ENCODE data around the gene HDGFL3.
"Not testable (repeated sequence)": the region's sequence is repeated elsewhere in the genome, so short reads cannot be mapped to it uniquely, and the experiment has no call there.

HDGFL3 gene

GRCh38 chr15:83207660-83208366, at the start of gene HDGFL3:
Gene HDGFL3, minus strand, starts transcription at chr15:83207823. Its CDS starts 409 bp downstream, at chr15:83207414.
- no peaks in the 10 kb centered on the region for H3K9me3 ChIP-seq (ENCODE audit: control insufficient read depth in 1 of 2, low read length in 2 of 2)
- H3K4me1 ChIP-seq (ENCODE audit: control insufficient read depth in 1 of 2, insufficient read depth in 2 of 2, low read length in 2 of 2): no peaks in the 10 kb centered on the region
- peak within 1 kb of the TSS; percentile 22 to 35 for H3K9ac ChIP-seq (ENCODE audit: low read depth in 1 of 2, low read length in 2 of 2)
- peak within 1 kb of the TSS; percentile 47 for H3K27ac ChIP-seq (ENCODE audit: low read depth, low read length)
- H3K36me3 ChIP-seq (ENCODE audit: control insufficient read depth in 1 of 2, insufficient read depth in 2 of 2, low read length in 2 of 2): no peaks in the 10 kb centered on the region
- peaks cover 17 to 35% of the 10 kb centered on the region in 2 donors for H3K27me3 ChIP-seq (ENCODE audit: control insufficient read depth in 1 of 2, insufficient read depth in 2 of 2, low read length in 2 of 2)
- H3K4me3 ChIP-seq (ENCODE audit: low read depth in 1 of 2, low read length in 2 of 2): peak within 1 kb of the TSS; percentile 58 to 66

- Histone ChIP-seq H3K4me3 (ENCODE audit: low read depth in 1 of 2, low read length in 2 of 2) (no peak overlapping the region), H3K27me3 (ENCODE audit: control insufficient read depth in 1 of 2, insufficient read depth in 2 of 2, low read length in 2 of 2) (peaks cover 0 to 4% of the 10 kb centered on the region in 2 donors), H3K27ac (ENCODE audit: low read depth, low read length) (no peak overlapping the region), H3K4me1 (ENCODE audit: control insufficient read depth in 1 of 2, insufficient read depth in 2 of 2, low read length in 2 of 2) (no peaks in the 10 kb centered on the region), H3K9ac (ENCODE audit: low read depth in 1 of 2, low read length in 2 of 2) (no peak overlapping the region), H3K9me3 (ENCODE audit: control insufficient read depth in 1 of 2, low read length in 2 of 2) (no peaks in the 10 kb centered on the region), H3K36me3 (ENCODE audit: control insufficient read depth in 1 of 2, insufficient read depth in 2 of 2, low read length in 2 of 2) (no peaks in the 10 kb centered on the region)
These were observed 43.2 kb upstream of the HDGFL3 start for GRCh38 chr15:83250781-83251180.

DNA sequence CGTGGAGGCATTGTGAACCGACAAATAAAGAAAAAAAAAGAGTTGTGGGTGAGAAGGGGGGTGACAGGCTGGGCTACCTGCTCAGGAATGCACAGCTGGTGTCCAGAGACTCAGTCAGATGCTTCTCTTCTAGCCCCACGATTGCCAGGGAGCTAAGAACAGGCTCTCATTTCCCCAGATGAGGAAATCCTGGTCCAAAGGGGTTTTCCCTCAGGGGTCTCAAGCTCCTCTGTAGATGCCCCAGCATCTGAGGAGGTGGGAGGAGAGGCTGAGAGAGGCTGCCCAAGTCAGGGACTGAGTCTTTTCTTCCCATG, 41.4 kb upstream of the HDGFL3 start:
- no peak overlapping the region for H3K4me3 ChIP-seq (ENCODE audit: low read depth in 1 of 2, low read length in 2 of 2)
- H3K9ac ChIP-seq (ENCODE audit: low read depth in 1 of 2, low read length in 2 of 2): no peak overlapping the region
- peaks cover 0 to 4% of the 10 kb centered on the region in 2 donors for H3K27me3 ChIP-seq (ENCODE audit: control insufficient read depth in 1 of 2, insufficient read depth in 2 of 2, low read length in 2 of 2)
- H3K36me3 ChIP-seq (ENCODE audit: control insufficient read depth in 1 of 2, insufficient read depth in 2 of 2, low read length in 2 of 2): no peaks in the 10 kb centered on the region
- no peaks in the 10 kb centered on the region for H3K9me3 ChIP-seq (ENCODE audit: control insufficient read depth in 1 of 2, low read length in 2 of 2)
- no peak overlapping the region for H3K27ac ChIP-seq (ENCODE audit: low read depth, low read length)
- no peaks in the 10 kb centered on the region for H3K4me1 ChIP-seq (ENCODE audit: control insufficient read depth in 1 of 2, insufficient read depth in 2 of 2, low read length in 2 of 2)

DNA sequence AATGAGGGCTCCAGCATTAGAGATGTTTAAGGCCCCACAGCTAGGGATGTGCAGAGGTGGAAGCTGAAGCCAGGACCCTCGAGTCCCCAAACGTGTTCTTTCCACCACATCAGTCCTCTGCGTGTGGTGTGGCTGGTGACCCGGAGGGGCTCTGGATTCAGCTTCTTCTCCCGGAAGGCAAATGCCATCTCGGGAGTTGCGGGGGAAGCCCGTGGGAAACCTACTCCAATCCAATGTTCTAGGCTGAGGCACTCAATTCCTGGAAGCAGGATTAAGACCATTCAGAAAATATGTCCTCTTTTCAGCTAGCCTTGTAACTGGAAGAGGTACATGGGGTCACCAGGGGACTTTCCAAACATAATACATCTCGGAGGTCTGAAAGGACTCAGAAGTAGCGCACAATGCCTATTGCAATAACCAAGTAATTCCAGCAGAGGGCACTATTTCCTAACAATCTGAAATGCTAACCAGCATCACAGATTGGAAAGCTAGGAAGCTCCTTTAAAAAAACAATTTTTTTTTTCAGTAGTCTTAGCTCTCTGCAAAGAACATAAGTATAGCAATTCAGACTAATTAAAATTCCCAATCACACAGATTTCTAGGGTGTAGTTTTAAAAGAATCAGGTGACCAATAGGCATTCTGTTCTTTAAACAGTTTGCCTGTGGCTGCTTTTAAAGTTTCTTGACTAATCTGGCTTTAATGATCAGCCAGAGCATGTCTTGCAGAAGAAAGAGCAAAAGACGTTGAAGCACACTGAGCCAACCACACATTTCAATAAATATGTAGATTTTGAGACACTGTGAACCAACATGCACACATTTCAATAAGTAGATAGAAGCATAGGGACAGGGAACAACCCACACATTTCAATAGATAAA, 40.8 kb upstream of the HDGFL3 start:
- H3K27me3 ChIP-seq (ENCODE audit: control insufficient read depth in 1 of 2, insufficient read depth in 2 of 2, low read length in 2 of 2): peaks cover 0 to 4% of the 10 kb centered on the region in 2 donors
- no peaks in the 10 kb centered on the region for H3K9me3 ChIP-seq (ENCODE audit: control insufficient read depth in 1 of 2, low read length in 2 of 2)
- H3K9ac ChIP-seq (ENCODE audit: low read depth in 1 of 2, low read length in 2 of 2): no peak overlapping the region
- no peaks in the 10 kb centered on the region for H3K36me3 ChIP-seq (ENCODE audit: control insufficient read depth in 1 of 2, insufficient read depth in 2 of 2, low read length in 2 of 2)
- no peak overlapping the region for H3K4me3 ChIP-seq (ENCODE audit: low read depth in 1 of 2, low read length in 2 of 2)
- no peak overlapping the region for H3K27ac ChIP-seq (ENCODE audit: low read depth, low read length)
- no peaks in the 10 kb centered on the region for H3K4me1 ChIP-seq (ENCODE audit: control insufficient read depth in 1 of 2, insufficient read depth in 2 of 2, low read length in 2 of 2)

- Histone ChIP-seq H3K27ac (ENCODE audit: low read depth, low read length) (no peak overlapping the region), H3K9me3 (ENCODE audit: control insufficient read depth in 1 of 2, low read length in 2 of 2) (no peaks in the 10 kb centered on the region)
These were observed 36.0 kb upstream of the HDGFL3 start for GRCh38 chr15:83243634-83244033.

GRCh38 chr15:83230242-83230641, 22.6 kb upstream of the HDGFL3 start:
- Histone ChIP-seq H3K4me1 (ENCODE audit: control insufficient read depth in 1 of 2, insufficient read depth in 2 of 2, low read length in 2 of 2) (no peaks in the 10 kb centered on the region), H3K4me3 (ENCODE audit: low read depth in 1 of 2, low read length in 2 of 2) (no peak overlapping the region), H3K9ac (ENCODE audit: low read depth in 1 of 2, low read length in 2 of 2) (no peak overlapping the region), H3K27ac (ENCODE audit: low read depth, low read length) (no peak overlapping the region), H3K9me3 (ENCODE audit: control insufficient read depth in 1 of 2, low read length in 2 of 2) (no peaks in the 10 kb centered on the region), H3K36me3 (ENCODE audit: control insufficient read depth in 1 of 2, insufficient read depth in 2 of 2, low read length in 2 of 2) (no peaks in the 10 kb centered on the region), H3K27me3 (ENCODE audit: control insufficient read depth in 1 of 2, insufficient read depth in 2 of 2, low read length in 2 of 2) (no peaks in the 10 kb centered on the region)

More at GRCh38 chr15:83243634-83244033, 36.0 kb upstream of the HDGFL3 start:
- Histone ChIP-seq H3K9ac (ENCODE audit: low read depth in 1 of 2, low read length in 2 of 2) (no peak overlapping the region), H3K36me3 (ENCODE audit: control insufficient read depth in 1 of 2, insufficient read depth in 2 of 2, low read length in 2 of 2) (no peaks in the 10 kb centered on the region), H3K4me3 (ENCODE audit: low read depth in 1 of 2, low read length in 2 of 2) (no peak overlapping the region), H3K4me1 (ENCODE audit: control insufficient read depth in 1 of 2, insufficient read depth in 2 of 2, low read length in 2 of 2) (no peaks in the 10 kb centered on the region), H3K27me3 (ENCODE audit: control insufficient read depth in 1 of 2, insufficient read depth in 2 of 2, low read length in 2 of 2) (peaks cover 0 to 4% of the 10 kb centered on the region in 2 donors)

- no peaks in the 10 kb centered on the region for H3K27me3 ChIP-seq (ENCODE audit: control insufficient read depth in 1 of 2, insufficient read depth in 2 of 2, low read length in 2 of 2)
- H3K4me1 ChIP-seq (ENCODE audit: control insufficient read depth in 1 of 2, insufficient read depth in 2 of 2, low read length in 2 of 2): no peaks in the 10 kb centered on the region
- H3K9me3 ChIP-seq (ENCODE audit: control insufficient read depth in 1 of 2, low read length in 2 of 2): no peaks in the 10 kb centered on the region
- H3K4me3 ChIP-seq (ENCODE audit: low read depth in 1 of 2, low read length in 2 of 2): no peak overlapping the region
- H3K9ac ChIP-seq (ENCODE audit: low read depth in 1 of 2, low read length in 2 of 2): no peak overlapping the region
- no peaks in the 10 kb centered on the region for H3K36me3 ChIP-seq (ENCODE audit: control insufficient read depth in 1 of 2, insufficient read depth in 2 of 2, low read length in 2 of 2)
- H3K27ac ChIP-seq (ENCODE audit: low read depth, low read length): no peak overlapping the region
These were observed 17.8 kb upstream of the HDGFL3 start for GRCh38 chr15:83225449-83225848.

DNA sequence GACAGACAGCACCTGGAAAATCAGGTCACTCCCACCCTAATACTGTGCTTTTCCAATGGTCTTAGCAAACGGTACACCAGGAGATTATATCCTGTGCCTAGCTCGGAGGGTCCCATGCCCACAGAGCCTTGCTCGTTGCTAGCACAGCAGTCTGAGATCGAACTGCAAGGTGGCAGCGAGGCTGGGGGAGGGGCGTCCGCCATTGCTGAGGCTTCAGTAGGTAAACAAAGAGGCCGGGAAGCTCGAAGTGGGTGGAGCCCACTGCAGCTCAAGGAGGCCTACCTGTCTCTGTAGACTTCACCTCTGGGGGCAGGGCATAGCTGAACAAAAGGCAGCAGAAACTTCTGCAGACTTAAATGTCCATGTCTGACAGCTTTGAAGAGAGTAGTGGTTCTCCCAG, 14.2 kb upstream of the HDGFL3 start:
- H3K36me3 ChIP-seq (ENCODE audit: control insufficient read depth in 1 of 2, insufficient read depth in 2 of 2, low read length in 2 of 2); H3K27me3 ChIP-seq (ENCODE audit: control insufficient read depth in 1 of 2, insufficient read depth in 2 of 2, low read length in 2 of 2); H3K4me3 ChIP-seq (ENCODE audit: low read depth in 1 of 2, low read length in 2 of 2); H3K4me1 ChIP-seq (ENCODE audit: control insufficient read depth in 1 of 2, insufficient read depth in 2 of 2, low read length in 2 of 2); H3K27ac ChIP-seq (ENCODE audit: low read depth, low read length); H3K9ac ChIP-seq (ENCODE audit: low read depth in 1 of 2, low read length in 2 of 2); H3K9me3 ChIP-seq (ENCODE audit: control insufficient read depth in 1 of 2, low read length in 2 of 2): not testable (repeated sequence)

GRCh38 chr15:83219026-83219425, 11.4 kb upstream of the HDGFL3 start:
- H3K27ac ChIP-seq (ENCODE audit: low read depth, low read length): no peak overlapping the region
- no peak overlapping the region for H3K4me3 ChIP-seq (ENCODE audit: low read depth in 1 of 2, low read length in 2 of 2)
- no peaks in the 10 kb centered on the region for H3K36me3 ChIP-seq (ENCODE audit: control insufficient read depth in 1 of 2, insufficient read depth in 2 of 2, low read length in 2 of 2)
- H3K27me3 ChIP-seq (ENCODE audit: control insufficient read depth in 1 of 2, insufficient read depth in 2 of 2, low read length in 2 of 2): no peaks in the 10 kb centered on the region
- H3K9me3 ChIP-seq (ENCODE audit: control insufficient read depth in 1 of 2, low read length in 2 of 2): no peaks in the 10 kb centered on the region
- H3K9ac ChIP-seq (ENCODE audit: low read depth in 1 of 2, low read length in 2 of 2): no peak overlapping the region
- no peaks in the 10 kb centered on the region for H3K4me1 ChIP-seq (ENCODE audit: control insufficient read depth in 1 of 2, insufficient read depth in 2 of 2, low read length in 2 of 2)

GRCh38 chr15:83215306-83215705, 7.7 kb upstream of the HDGFL3 start:
- Histone ChIP-seq H3K4me3 (ENCODE audit: low read depth in 1 of 2, low read length in 2 of 2) (no peak overlapping the region), H3K4me1 (ENCODE audit: control insufficient read depth in 1 of 2, insufficient read depth in 2 of 2, low read length in 2 of 2) (no peaks in the 10 kb centered on the region), H3K27me3 (ENCODE audit: control insufficient read depth in 1 of 2, insufficient read depth in 2 of 2, low read length in 2 of 2) (peaks cover 0 to 3% of the 10 kb centered on the region in 2 donors), H3K36me3 (ENCODE audit: control insufficient read depth in 1 of 2, insufficient read depth in 2 of 2, low read length in 2 of 2) (no peaks in the 10 kb centered on the region), H3K9me3 (ENCODE audit: control insufficient read depth in 1 of 2, low read length in 2 of 2) (no peaks in the 10 kb centered on the region), H3K27ac (ENCODE audit: low read depth, low read length) (no peak overlapping the region), H3K9ac (ENCODE audit: low read depth in 1 of 2, low read length in 2 of 2) (no peak overlapping the region)
